Erythroblast (primary cell): Measurements from ENCODE around the gene UBXN1.

Experiments used
- GATA1 ChIP-seq: IDR thresholded peaks from 2 replicates; pipeline ENCODE4 v1.6.1; 2011; ENCODE audit warnings: low read depth, mild to moderate bottlenecking, control low read depth, low read length, moderate library complexity
- POLR2A ChIP-seq: IDR thresholded peaks from 2 replicates; pipeline ENCODE4 v1.6.1; 2011; ENCODE audit warnings: mild to moderate bottlenecking, low read length

DNA sequence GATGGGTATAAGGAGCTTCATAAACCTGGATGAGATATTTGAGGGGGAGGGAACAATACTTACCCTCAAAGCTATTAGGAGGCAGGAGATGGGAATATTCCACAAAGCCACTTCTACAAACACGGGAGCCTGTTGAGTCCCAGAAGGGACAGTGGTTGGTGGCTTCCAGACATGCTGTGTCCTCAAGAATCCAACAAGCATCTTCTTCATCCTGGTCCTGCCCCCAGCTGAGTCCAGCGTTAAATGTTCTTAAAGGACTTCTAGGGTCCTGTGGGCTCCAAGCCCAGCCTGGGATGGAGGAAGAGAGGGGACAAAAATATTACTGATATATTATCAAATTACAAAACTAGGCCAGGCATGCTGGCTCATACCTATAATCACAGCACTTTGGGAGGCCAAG, 11.4 kb downstream of the UBXN1 start:
- no peak for TF ChIP-seq POLR2A
- no peak for TF ChIP-seq GATA1
